IPS-18a (cell line): ENCODE measurements around the gene GTF3C5.

Experiments used
- H3K27ac ChIP-seq: one replicate; pipeline ENCODE4 v1.5.1; 2013; ENCODE audit warnings: low read length
- H3K27me3 ChIP-seq: one replicate; pipeline ENCODE4 v1.6.1; 2013; ENCODE audit warnings: mild to moderate bottlenecking, low read length; ENCODE audit not compliant: control insufficient read depth, insufficient read depth
- H3K36me3 ChIP-seq: one replicate; pipeline ENCODE4 v1.6.1; 2013; ENCODE audit warnings: low read depth, low read length; ENCODE audit not compliant: control insufficient read depth
- H3K4me1 ChIP-seq: one replicate; pipeline ENCODE4 v1.6.1; 2013; ENCODE audit warnings: low read depth, low read length; ENCODE audit not compliant: control insufficient read depth
- H3K4me3 ChIP-seq: one replicate; pipeline ENCODE4 v1.5.1; 2013; ENCODE audit warnings: low read length
- H3K9ac ChIP-seq: one replicate; pipeline ENCODE4 v1.6.1; 2013; ENCODE audit warnings: mild to moderate bottlenecking, low read length, moderate library complexity
- H3K9me3 ChIP-seq: one replicate; pipeline ENCODE4 v1.6.1; 2013; ENCODE audit warnings: low read depth, low read length; ENCODE audit not compliant: control insufficient read depth

GTF3C5 gene

GRCh38 chr9:132998831-132999635, 31.8 kb upstream of the GTF3C5 start:
- H3K4me3 ChIP-seq = no peak overlapping the region
- H3K9ac ChIP-seq = no peak overlapping the region
- H3K27ac ChIP-seq = no peak overlapping the region
- H3K27me3 ChIP-seq = peaks cover 20% of the 10 kb centered on the region
- H3K36me3 ChIP-seq = no peaks in the 10 kb centered on the region
- H3K4me1 ChIP-seq = peaks cover 14% of the 10 kb centered on the region
- H3K9me3 ChIP-seq = no peaks in the 10 kb centered on the region

GRCh38 chr9:133002147-133003070, 28.4 kb upstream of the GTF3C5 start:
- Histone ChIP-seq H3K36me3 (no peaks in the 10 kb centered on the region), H3K9me3 (no peaks in the 10 kb centered on the region), H3K27me3 (peaks cover 28% of the 10 kb centered on the region), H3K4me3 (no peak overlapping the region), H3K27ac (no peak overlapping the region), H3K4me1 (peaks cover 14% of the 10 kb centered on the region), H3K9ac (no peak overlapping the region)

GRCh38 chr9:133003071-133003461, 27.7 kb upstream of the GTF3C5 start:
- no peaks in the 10 kb centered on the region for H3K9me3 ChIP-seq
- no peak overlapping the region for H3K27ac ChIP-seq
- no peak overlapping the region for H3K4me3 ChIP-seq
- H3K36me3 ChIP-seq = no peaks in the 10 kb centered on the region
- H3K27me3 ChIP-seq = peaks cover 28% of the 10 kb centered on the region
- H3K9ac ChIP-seq = no peak overlapping the region
- peaks cover 14% of the 10 kb centered on the region for H3K4me1 ChIP-seq

GRCh38 chr9:133003671-133004090, 27.1 kb upstream of the GTF3C5 start:
- no peaks in the 10 kb centered on the region for H3K9me3 ChIP-seq
- peaks cover 14% of the 10 kb centered on the region for H3K4me1 ChIP-seq
- H3K27me3 ChIP-seq = peaks cover 28% of the 10 kb centered on the region
- H3K27ac ChIP-seq = no peak overlapping the region
- H3K36me3 ChIP-seq = no peaks in the 10 kb centered on the region
- no peak overlapping the region for H3K9ac ChIP-seq
- no peak overlapping the region for H3K4me3 ChIP-seq

- Histone ChIP-seq H3K36me3 (no peaks in the 10 kb centered on the region), H3K9me3 (no peaks in the 10 kb centered on the region), H3K4me1 (peaks cover 14% of the 10 kb centered on the region), H3K9ac (no peak overlapping the region), H3K27ac (no peak overlapping the region), H3K4me3 (no peak overlapping the region), H3K27me3 (peaks cover 28% of the 10 kb centered on the region)
These were observed 26.5 kb upstream of the GTF3C5 start for GRCh38 chr9:133004091-133004998.

- no peaks in the 10 kb centered on the region for H3K36me3 ChIP-seq
- peaks cover 28% of the 10 kb centered on the region for H3K27me3 ChIP-seq
- no peaks in the 10 kb centered on the region for H3K9me3 ChIP-seq
- H3K27ac ChIP-seq = no peak overlapping the region
- H3K4me3 ChIP-seq = no peak overlapping the region
- no peak overlapping the region for H3K9ac ChIP-seq
- peaks cover 14% of the 10 kb centered on the region for H3K4me1 ChIP-seq
These were observed 25.6 kb upstream of the GTF3C5 start for GRCh38 chr9:133004999-133005760.

GRCh38 chr9:133005957-133006356, 24.8 kb upstream of the GTF3C5 start:
- Histone ChIP-seq H3K36me3 (no peaks in the 10 kb centered on the region), H3K27ac (no peak overlapping the region), H3K4me3 (no peak overlapping the region), H3K9ac (no peak overlapping the region), H3K27me3 (peaks cover 28% of the 10 kb centered on the region), H3K9me3 (no peaks in the 10 kb centered on the region), H3K4me1 (peaks cover 14% of the 10 kb centered on the region)

GRCh38 chr9:133006731-133007352, 24.0 kb upstream of the GTF3C5 start:
- H3K9me3 ChIP-seq = no peaks in the 10 kb centered on the region
- H3K4me1 ChIP-seq = peaks cover 14% of the 10 kb centered on the region
- H3K4me3 ChIP-seq = no peak overlapping the region
- H3K9ac ChIP-seq = no peak overlapping the region
- H3K36me3 ChIP-seq = no peaks in the 10 kb centered on the region
- no peak overlapping the region for H3K27ac ChIP-seq
- peaks cover 28% of the 10 kb centered on the region for H3K27me3 ChIP-seq

- peaks cover 12% of the 10 kb centered on the region for H3K27me3 ChIP-seq
- H3K4me3 ChIP-seq = no peak overlapping the region
- H3K9me3 ChIP-seq = no peaks in the 10 kb centered on the region
- H3K4me1 ChIP-seq = peaks cover 10% of the 10 kb centered on the region
- no peak overlapping the region for H3K27ac ChIP-seq
- H3K36me3 ChIP-seq = no peaks in the 10 kb centered on the region
- H3K9ac ChIP-seq = no peak overlapping the region
These were observed 22.4 kb upstream of the GTF3C5 start for GRCh38 chr9:133008406-133008805.

- Histone ChIP-seq H3K27me3 (peaks cover 8% of the 10 kb centered on the region), H3K9me3 (no peaks in the 10 kb centered on the region), H3K36me3 (no peaks in the 10 kb centered on the region), H3K4me1 (peaks cover 5% of the 10 kb centered on the region), H3K4me3 (no peak overlapping the region), H3K9ac (no peak overlapping the region), H3K27ac (no peak overlapping the region)
These were observed 22.0 kb upstream of the GTF3C5 start for GRCh38 chr9:133008824-133009223.
